ENCODE data around the gene SGO2.

GRCh38 chr2:200538139-200538538 is 12.1 kb downstream of the SGO2 start:
- TF ChIP-seq CTCF (conservative IDR thresholded peaks at IDR 0.05) (no peak), ZFX (IDR thresholded peaks at IDR 0.05) (no peak)
